Measurements from ENCODE around the gene GFRA4.

Gene GFRA4

DNA sequence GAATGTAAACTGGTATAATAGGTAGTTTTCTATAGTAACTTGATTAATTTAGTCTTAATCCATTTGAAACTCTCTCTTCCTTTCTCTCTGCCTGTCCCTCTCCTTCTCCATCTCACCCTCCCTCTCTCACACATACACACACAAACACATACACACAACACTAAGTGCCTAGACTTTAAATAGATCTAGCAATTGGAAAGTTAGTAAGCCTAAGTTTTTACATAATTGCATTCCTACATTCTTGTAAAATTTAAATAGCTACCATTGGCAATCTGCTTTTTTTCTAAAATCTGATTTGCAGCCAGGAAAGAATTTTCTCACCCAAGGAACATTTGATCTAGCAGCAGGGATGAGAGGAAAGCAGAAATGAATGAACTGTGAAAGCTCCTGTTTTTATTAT is 15.7 kb downstream of the GFRA4 start:
- no peak for ATAC-seq
- no peak for TF ChIP-seq ZC3H10 (CRISPR knock-in tag; IDR thresholded peaks at IDR 0.05)
- no peak for TF ChIP-seq ARNTL (CRISPR knock-in tag; IDR thresholded peaks at IDR 0.05; ENCODE audit: borderline replicate concordance, low read depth)
- TF ChIP-seq ESRRG (CRISPR knock-in tag; IDR thresholded peaks at IDR 0.05): no peak
- TF ChIP-seq SNAI2 (CRISPR knock-in tag; IDR thresholded peaks at IDR 0.05): no peak
- TF ChIP-seq, protein P1, sequence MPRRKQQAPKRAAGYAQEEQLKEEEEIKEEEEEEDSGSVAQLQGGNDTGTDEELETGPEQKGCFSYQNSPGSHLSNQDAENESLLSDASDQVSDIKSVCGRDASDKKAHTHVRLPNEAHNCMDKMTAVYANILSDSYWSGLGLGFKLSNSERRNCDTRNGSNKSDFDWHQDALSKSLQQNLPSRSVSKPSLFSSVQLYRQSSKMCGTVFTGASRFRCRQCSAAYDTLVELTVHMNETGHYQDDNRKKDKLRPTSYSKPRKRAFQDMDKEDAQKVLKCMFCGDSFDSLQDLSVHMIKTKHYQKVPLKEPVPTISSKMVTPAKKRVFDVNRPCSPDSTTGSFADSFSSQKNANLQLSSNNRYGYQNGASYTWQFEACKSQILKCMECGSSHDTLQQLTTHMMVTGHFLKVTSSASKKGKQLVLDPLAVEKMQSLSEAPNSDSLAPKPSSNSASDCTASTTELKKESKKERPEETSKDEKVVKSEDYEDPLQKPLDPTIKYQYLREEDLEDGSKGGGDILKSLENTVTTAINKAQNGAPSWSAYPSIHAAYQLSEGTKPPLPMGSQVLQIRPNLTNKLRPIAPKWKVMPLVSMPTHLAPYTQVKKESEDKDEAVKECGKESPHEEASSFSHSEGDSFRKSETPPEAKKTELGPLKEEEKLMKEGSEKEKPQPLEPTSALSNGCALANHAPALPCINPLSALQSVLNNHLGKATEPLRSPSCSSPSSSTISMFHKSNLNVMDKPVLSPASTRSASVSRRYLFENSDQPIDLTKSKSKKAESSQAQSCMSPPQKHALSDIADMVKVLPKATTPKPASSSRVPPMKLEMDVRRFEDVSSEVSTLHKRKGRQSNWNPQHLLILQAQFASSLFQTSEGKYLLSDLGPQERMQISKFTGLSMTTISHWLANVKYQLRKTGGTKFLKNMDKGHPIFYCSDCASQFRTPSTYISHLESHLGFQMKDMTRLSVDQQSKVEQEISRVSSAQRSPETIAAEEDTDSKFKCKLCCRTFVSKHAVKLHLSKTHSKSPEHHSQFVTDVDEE (CRISPR knock-in tag; IDR thresholded peaks at IDR 0.05): no peak
- TF ChIP-seq, protein P2, sequence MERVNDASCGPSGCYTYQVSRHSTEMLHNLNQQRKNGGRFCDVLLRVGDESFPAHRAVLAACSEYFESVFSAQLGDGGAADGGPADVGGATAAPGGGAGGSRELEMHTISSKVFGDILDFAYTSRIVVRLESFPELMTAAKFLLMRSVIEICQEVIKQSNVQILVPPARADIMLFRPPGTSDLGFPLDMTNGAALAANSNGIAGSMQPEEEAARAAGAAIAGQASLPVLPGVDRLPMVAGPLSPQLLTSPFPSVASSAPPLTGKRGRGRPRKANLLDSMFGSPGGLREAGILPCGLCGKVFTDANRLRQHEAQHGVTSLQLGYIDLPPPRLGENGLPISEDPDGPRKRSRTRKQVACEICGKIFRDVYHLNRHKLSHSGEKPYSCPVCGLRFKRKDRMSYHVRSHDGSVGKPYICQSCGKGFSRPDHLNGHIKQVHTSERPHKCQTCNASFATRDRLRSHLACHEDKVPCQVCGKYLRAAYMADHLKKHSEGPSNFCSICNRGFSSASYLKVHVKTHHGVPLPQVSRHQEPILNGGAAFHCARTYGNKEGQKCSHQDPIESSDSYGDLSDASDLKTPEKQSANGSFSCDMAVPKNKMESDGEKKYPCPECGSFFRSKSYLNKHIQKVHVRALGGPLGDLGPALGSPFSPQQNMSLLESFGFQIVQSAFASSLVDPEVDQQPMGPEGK (CRISPR knock-in tag; IDR thresholded peaks at IDR 0.05; ENCODE audit: borderline replicate concordance): no peak
- no peak for TF ChIP-seq GLIS3 (CRISPR knock-in tag; IDR thresholded peaks at IDR 0.05)
- TF ChIP-seq ISL1 (CRISPR knock-in tag; IDR thresholded peaks at IDR 0.05): no peak
- TF ChIP-seq TOX (CRISPR knock-in tag; IDR thresholded peaks at IDR 0.05; ENCODE audit: borderline replicate concordance): no peak
- no peak for TF ChIP-seq PPARA (CRISPR knock-in tag; IDR thresholded peaks at IDR 0.05; ENCODE audit: borderline replicate concordance)
- no peak for TF ChIP-seq ZNF8 (CRISPR knock-in tag; IDR thresholded peaks at IDR 0.05)
- no peak for TF ChIP-seq OSR1 (CRISPR knock-in tag; IDR thresholded peaks at IDR 0.05)
- TF ChIP-seq, protein P3, sequence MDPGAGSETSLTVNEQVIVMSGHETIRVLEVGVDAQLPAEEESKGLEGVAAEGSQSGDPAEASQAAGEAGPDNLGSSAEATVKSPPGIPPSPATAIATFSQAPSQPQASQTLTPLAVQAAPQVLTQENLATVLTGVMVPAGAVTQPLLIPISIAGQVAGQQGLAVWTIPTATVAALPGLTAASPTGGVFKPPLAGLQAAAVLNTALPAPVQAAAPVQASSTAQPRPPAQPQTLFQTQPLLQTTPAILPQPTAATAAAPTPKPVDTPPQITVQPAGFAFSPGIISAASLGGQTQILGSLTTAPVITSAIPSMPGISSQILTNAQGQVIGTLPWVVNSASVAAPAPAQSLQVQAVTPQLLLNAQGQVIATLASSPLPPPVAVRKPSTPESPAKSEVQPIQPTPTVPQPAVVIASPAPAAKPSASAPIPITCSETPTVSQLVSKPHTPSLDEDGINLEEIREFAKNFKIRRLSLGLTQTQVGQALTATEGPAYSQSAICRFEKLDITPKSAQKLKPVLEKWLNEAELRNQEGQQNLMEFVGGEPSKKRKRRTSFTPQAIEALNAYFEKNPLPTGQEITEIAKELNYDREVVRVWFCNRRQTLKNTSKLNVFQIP (CRISPR knock-in tag; IDR thresholded peaks at IDR 0.05; ENCODE audit: borderline replicate concordance, low read depth): no peak
- no peak for TF ChIP-seq BACH2 (CRISPR knock-in tag; IDR thresholded peaks at IDR 0.05; ENCODE audit: borderline replicate concordance)
- no peak for TF ChIP-seq CSDC2 (CRISPR knock-in tag; IDR thresholded peaks at IDR 0.05)
- no peak for TF ChIP-seq ZNF565 (CRISPR knock-in tag; conservative IDR thresholded peaks at IDR 0.05; ENCODE audit: low read depth)
- TF ChIP-seq, protein P4, sequence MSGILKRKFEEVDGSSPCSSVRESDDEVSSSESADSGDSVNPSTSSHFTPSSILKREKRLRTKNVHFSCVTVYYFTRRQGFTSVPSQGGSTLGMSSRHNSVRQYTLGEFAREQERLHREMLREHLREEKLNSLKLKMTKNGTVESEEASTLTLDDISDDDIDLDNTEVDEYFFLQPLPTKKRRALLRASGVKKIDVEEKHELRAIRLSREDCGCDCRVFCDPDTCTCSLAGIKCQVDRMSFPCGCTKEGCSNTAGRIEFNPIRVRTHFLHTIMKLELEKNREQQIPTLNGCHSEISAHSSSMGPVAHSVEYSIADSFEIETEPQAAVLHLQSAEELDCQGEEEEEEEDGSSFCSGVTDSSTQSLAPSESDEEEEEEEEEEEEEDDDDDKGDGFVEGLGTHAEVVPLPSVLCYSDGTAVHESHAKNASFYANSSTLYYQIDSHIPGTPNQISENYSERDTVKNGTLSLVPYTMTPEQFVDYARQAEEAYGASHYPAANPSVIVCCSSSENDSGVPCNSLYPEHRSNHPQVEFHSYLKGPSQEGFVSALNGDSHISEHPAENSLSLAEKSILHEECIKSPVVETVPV (CRISPR knock-in tag; IDR thresholded peaks at IDR 0.05): no peak
- no peak for TF ChIP-seq ZNF70 (CRISPR knock-in tag; IDR thresholded peaks at IDR 0.05)
- TF ChIP-seq ZFP3 (CRISPR knock-in tag; IDR thresholded peaks at IDR 0.05): no peak

DNA sequence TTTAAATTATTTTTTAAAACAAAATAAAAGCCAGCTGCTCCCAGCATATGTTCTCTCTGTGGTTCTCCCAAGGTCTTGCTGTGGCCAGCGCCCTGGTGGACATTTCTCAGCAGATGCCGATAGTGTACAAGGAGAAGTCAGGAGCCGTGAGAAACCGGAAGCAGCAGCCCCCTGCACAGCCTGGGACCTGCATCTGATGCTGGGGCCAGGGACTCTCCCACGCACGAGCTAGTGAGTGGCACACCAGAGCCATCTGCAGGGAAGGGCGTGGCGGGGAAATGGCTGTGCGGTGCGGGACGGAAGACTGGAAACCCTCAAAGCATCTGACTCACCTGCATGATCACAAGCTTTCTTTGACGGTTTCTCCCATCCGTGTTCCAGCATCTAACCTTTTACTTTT is 16.5 kb downstream of the GFRA4 start:
- TF ChIP-seq ZNF70 (CRISPR knock-in tag; IDR thresholded peaks at IDR 0.05) (no peak), PPARA (CRISPR knock-in tag; IDR thresholded peaks at IDR 0.05; ENCODE audit: borderline replicate concordance) (no peak), CSDC2 (CRISPR knock-in tag; IDR thresholded peaks at IDR 0.05) (no peak), ISL1 (CRISPR knock-in tag; IDR thresholded peaks at IDR 0.05) (no peak)
- TF ChIP-seq, protein P3 (CRISPR knock-in tag; IDR thresholded peaks at IDR 0.05; ENCODE audit: borderline replicate concordance, low read depth): no peak
- TF ChIP-seq, protein P2 (CRISPR knock-in tag; IDR thresholded peaks at IDR 0.05; ENCODE audit: borderline replicate concordance): no peak
- TF ChIP-seq, protein P4 (CRISPR knock-in tag; IDR thresholded peaks at IDR 0.05): no peak
- no peak for ATAC-seq
